Muscle layer of colon (tissue), 2 donors: ENCODE data around the gene APEH.

ENCODE experiments used
- H3K27ac ChIP-seq: one replicate; pipeline ENCODE4 v1.7.0; 2013; ENCODE audit warnings: low read depth, mild to moderate bottlenecking, low read length, moderate library complexity
- H3K27me3 ChIP-seq, 2 donors: one replicate each; pipeline ENCODE4 v1.7.0; 2013; ENCODE audit warnings: low read length in 2 of 2, mild to moderate bottlenecking in 2 of 2; ENCODE audit not compliant: insufficient read depth in 2 of 2, control insufficient read depth in 1 of 2
- H3K36me3 ChIP-seq: one replicate; pipeline ENCODE4 v1.7.0; 2013; ENCODE audit warnings: mild to moderate bottlenecking, low read length; ENCODE audit not compliant: insufficient read depth
- H3K4me1 ChIP-seq: one replicate; pipeline ENCODE4 v1.7.0; 2013; ENCODE audit warnings: mild to moderate bottlenecking, low read length; ENCODE audit not compliant: insufficient read depth
- H3K4me3 ChIP-seq, 2 donors: one replicate each; pipeline ENCODE4 v1.7.0; 2013; ENCODE audit warnings: low read length in 2 of 2, low read depth in 1 of 2, mild to moderate bottlenecking in 1 of 2, moderate library complexity in 1 of 2
- H3K9ac ChIP-seq: one replicate; pipeline ENCODE4 v1.7.0; 2013; ENCODE audit warnings: low read length
- H3K9me3 ChIP-seq: one replicate; pipeline ENCODE4 v1.7.0; 2013; ENCODE audit warnings: mild to moderate bottlenecking, low read length
- donor health status: abdominal sarcoma.
- donor health status: Adenocarcinoma of cecum.

Gene APEH

GRCh38 chr3:49725906-49726681 lies 51.9 kb downstream of the APEH start:
- Histone ChIP-seq H3K27ac (no peak overlapping the region), H3K4me1 (peaks cover 19% of the 10 kb centered on the region), H3K9ac (no peak overlapping the region), H3K9me3 (no peaks in the 10 kb centered on the region), H3K27me3 (no peaks in the 10 kb centered on the region), H3K4me3 (no peak overlapping the region), H3K36me3 (peaks cover 49% of the 10 kb centered on the region)

- H3K27ac ChIP-seq: no peak overlapping the region
- peaks cover 48% of the 10 kb centered on the region for H3K36me3 ChIP-seq
- peaks cover 18% of the 10 kb centered on the region for H3K4me1 ChIP-seq
- H3K9me3 ChIP-seq: no peaks in the 10 kb centered on the region
- H3K27me3 ChIP-seq: no peaks in the 10 kb centered on the region
- H3K9ac ChIP-seq: no peak overlapping the region
- no peak overlapping the region for H3K4me3 ChIP-seq
Measured at GRCh38 chr3:49727154-49727923, 53.2 kb downstream of the APEH start.

DNA sequence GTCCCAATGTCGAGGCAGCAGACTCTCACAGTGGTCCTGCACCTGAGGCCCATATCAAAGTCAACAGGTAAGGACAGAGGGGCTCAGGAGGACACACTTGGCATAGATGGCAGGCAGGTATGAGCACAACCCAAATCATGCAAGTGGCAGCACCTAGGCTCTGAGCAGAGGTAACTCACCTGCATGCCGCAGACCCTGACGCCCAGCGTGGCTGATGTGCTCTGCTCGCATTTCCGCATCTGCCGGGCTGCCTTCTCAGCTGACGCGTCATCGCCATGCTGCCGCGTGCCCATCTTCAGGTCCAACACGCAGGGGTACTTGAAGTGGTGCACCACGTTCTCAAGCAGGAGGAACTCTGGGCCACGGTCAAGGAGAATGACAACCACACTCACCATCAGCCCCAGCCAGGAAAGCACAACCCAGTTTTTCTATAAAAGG lies 53.8 kb downstream of the APEH start:
- peaks cover 12% of the 10 kb centered on the region for H3K4me1 ChIP-seq
- no peak overlapping the region for H3K4me3 ChIP-seq
- H3K9ac ChIP-seq: no peak overlapping the region
- no peaks in the 10 kb centered on the region for H3K9me3 ChIP-seq
- H3K27me3 ChIP-seq: no peaks in the 10 kb centered on the region
- H3K27ac ChIP-seq: no peak overlapping the region
- H3K36me3 ChIP-seq: peaks cover 51% of the 10 kb centered on the region

- Histone ChIP-seq H3K9ac (no peak overlapping the region), H3K4me3 (no peak overlapping the region), H3K36me3 (peaks cover 67% of the 10 kb centered on the region), H3K4me1 (no peaks in the 10 kb centered on the region), H3K27me3 (no peaks in the 10 kb centered on the region), H3K9me3 (no peaks in the 10 kb centered on the region), H3K27ac (no peak overlapping the region)
Measured at GRCh38 chr3:49729966-49730609, 55.9 kb downstream of the APEH start.

GRCh38 chr3:49732597-49732996 lies 58.4 kb downstream of the APEH start:
- Histone ChIP-seq H3K36me3 (peaks cover 61% of the 10 kb centered on the region), H3K27me3 (no peaks in the 10 kb centered on the region)

GRCh38 chr3:49733551-49733950 lies 59.4 kb downstream of the APEH start:
- no peak overlapping the region for H3K27ac ChIP-seq
- peaks cover 63% of the 10 kb centered on the region for H3K36me3 ChIP-seq
- no peaks in the 10 kb centered on the region for H3K27me3 ChIP-seq
- no peaks in the 10 kb centered on the region for H3K9me3 ChIP-seq
- H3K9ac ChIP-seq: no peak overlapping the region
- no peaks in the 10 kb centered on the region for H3K4me1 ChIP-seq
- no peak overlapping the region for H3K4me3 ChIP-seq

More at GRCh38 chr3:49732597-49732996, 58.4 kb downstream of the APEH start:
- Histone ChIP-seq H3K27ac (no peak overlapping the region), H3K4me3 (no peak overlapping the region), H3K4me1 (no peaks in the 10 kb centered on the region), H3K9me3 (no peaks in the 10 kb centered on the region), H3K9ac (no peak overlapping the region)
